Activated naive CD4-positive, alpha-beta T cell treated with anti-CD3 and anti-CD28 coated beads, Interleukin-2, amount 50 U/mL, for 24 hours (primary cell): ENCODE measurements around the gene RBMS3.

Experiments
- H3K27ac Mint-ChIP-seq: one replicate; pipeline ENCODE4 v1.8.0; 2021; ENCODE audit warnings: mild to moderate bottlenecking, mixed read lengths
- H3K27me3 Mint-ChIP-seq: one replicate; pipeline ENCODE4 v1.8.0; 2021; ENCODE audit warnings: mixed read lengths
- H3K36me3 Mint-ChIP-seq: one replicate; pipeline ENCODE4 v1.8.0; 2021; ENCODE audit warnings: mixed read lengths
- H3K4me1 Mint-ChIP-seq: one replicate; pipeline ENCODE4 v1.8.0; 2021; ENCODE audit warnings: mixed read lengths
- H3K4me3 Mint-ChIP-seq: one replicate; pipeline ENCODE4 v1.8.0; 2021; ENCODE audit warnings: mild to moderate bottlenecking, mixed read lengths
- H3K9me3 Mint-ChIP-seq: one replicate; pipeline ENCODE4 v1.8.0; 2021; ENCODE audit warnings: mixed read lengths

RBMS3 gene

DNA sequence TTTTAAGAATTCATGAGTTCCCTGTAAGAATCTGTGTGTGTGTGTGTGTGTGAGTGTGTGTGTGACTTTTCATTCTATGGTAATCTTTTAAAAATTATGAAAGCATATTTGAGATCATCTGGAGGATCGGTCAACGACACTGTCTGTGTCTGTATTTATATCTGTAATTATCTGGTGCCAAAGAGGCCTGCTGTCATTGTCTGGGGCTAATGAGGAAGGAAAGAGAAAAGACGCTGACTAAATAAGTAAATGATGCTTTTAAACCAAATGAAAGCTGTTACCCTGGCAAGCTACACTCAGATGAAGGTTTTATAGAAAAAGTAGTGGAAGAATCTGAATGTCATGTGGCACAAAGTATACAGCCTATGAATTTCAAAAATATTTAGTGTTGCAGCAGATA, 439.8 kb downstream of the RBMS3 start:
- peaks cover 4% of the 10 kb centered on the region for H3K27me3 Mint-ChIP-seq
- H3K27ac Mint-ChIP-seq = no peak overlapping the region
- H3K36me3 Mint-ChIP-seq = no peaks in the 10 kb centered on the region
- H3K4me1 Mint-ChIP-seq = no peaks in the 10 kb centered on the region
- H3K9me3 Mint-ChIP-seq = no peaks in the 10 kb centered on the region
- H3K4me3 Mint-ChIP-seq = no peak overlapping the region

DNA sequence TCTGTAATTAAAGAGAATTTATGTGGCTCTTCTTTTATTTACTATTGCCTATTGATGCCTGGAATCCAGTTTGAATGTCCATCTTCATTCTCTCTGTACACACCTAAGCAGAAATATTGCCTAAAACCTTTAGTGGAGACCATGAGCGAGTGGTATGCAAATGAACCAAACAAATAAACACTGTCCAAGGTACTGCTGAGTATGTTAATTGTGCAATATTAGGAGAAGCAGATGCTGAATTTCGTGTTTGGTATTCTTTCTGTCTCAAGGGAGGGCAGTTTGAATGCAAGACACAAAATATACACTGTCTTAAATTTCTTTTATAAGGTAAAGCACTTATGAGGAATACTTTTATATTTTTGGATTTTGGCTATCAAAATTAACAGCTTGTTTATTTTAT, 440.9 kb downstream of the RBMS3 start:
- no peaks in the 10 kb centered on the region for H3K9me3 Mint-ChIP-seq
- H3K4me3 Mint-ChIP-seq = no peak overlapping the region
- no peak overlapping the region for H3K27ac Mint-ChIP-seq
- H3K4me1 Mint-ChIP-seq = no peaks in the 10 kb centered on the region
- H3K27me3 Mint-ChIP-seq = peaks cover 4% of the 10 kb centered on the region
- no peaks in the 10 kb centered on the region for H3K36me3 Mint-ChIP-seq

DNA sequence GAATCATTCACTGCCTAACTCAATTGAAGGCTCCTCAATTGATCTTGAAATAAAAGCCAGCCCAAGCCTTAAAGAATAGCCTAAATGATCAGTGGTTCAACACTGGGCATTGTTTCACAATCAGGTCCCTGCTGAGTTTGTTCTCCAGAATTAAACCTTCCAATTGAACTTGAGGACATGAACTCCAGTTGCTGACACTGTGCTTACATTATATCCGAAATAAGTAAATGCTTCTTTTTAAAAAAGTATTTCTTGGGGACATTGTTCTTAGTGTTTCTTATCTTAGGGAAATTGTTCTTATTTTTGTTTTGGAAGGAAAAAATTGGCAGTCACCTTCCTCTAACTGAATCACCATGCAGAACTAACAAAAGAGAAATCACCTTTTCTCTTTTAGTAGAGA, 450.2 kb downstream of the RBMS3 start:
- H3K27me3 Mint-ChIP-seq = no peaks in the 10 kb centered on the region

DNA sequence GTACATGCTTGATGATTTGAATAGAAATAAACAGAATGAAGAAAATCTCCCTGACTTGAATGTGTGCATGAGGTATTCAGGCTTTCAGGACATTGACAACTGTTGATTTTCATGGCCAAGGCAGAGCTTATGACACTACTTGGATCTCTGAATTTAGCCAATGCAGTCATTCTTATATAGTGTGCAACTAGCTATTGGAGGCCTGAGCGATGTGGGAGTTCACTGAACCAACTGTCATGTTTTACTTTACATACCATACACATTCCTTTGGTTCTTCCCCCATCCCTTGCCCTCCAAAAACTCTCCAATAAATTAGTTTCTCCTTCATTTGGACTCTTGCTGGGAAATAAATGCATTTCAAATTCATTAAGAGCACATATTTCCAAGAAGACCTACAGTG, 460.4 kb downstream of the RBMS3 start:
- Mint-ChIP-seq H3K27ac (no peak overlapping the region), H3K36me3 (no peaks in the 10 kb centered on the region), H3K4me1 (no peaks in the 10 kb centered on the region), H3K27me3 (no peaks in the 10 kb centered on the region), H3K9me3 (no peaks in the 10 kb centered on the region), H3K4me3 (no peak overlapping the region)

More for the DNA sequence above, 450.2 kb downstream of the RBMS3 start:
- Mint-ChIP-seq H3K27ac (no peak overlapping the region), H3K9me3 (no peaks in the 10 kb centered on the region), H3K4me3 (no peak overlapping the region), H3K36me3 (no peaks in the 10 kb centered on the region), H3K4me1 (no peaks in the 10 kb centered on the region)

DNA sequence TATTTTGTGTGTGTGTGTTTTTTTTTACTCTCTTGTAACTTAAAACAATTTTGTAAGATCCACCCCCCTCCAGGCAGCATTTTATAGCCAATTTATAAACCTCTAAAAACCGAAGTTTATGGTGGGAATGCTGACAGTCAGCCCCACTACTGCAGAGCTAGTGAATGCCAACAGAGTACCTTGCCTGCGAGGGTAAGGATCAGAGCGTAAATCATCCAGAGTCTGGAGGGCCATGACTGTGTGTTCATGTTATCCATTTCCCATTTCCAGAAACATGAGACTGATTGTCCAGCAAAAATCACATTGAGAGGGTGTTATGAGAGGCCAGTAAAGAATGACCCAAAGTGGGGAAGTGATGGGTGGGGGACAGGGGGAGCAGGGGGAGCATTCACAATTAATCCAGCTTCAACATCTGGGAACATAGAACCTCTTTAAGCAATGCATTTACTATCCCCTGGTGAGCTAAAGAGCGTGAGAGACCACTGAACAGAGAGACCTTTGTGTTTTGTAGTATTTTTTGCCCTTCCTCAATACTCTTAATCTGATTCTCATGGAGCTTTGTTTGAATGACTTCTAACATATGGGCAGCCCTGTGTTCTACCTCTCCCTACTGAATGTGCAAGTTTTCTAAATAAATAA, 464.5 kb downstream of the RBMS3 start:
- no peak overlapping the region for H3K27ac Mint-ChIP-seq
- H3K4me3 Mint-ChIP-seq = no peak overlapping the region
- H3K9me3 Mint-ChIP-seq = no peaks in the 10 kb centered on the region

DNA sequence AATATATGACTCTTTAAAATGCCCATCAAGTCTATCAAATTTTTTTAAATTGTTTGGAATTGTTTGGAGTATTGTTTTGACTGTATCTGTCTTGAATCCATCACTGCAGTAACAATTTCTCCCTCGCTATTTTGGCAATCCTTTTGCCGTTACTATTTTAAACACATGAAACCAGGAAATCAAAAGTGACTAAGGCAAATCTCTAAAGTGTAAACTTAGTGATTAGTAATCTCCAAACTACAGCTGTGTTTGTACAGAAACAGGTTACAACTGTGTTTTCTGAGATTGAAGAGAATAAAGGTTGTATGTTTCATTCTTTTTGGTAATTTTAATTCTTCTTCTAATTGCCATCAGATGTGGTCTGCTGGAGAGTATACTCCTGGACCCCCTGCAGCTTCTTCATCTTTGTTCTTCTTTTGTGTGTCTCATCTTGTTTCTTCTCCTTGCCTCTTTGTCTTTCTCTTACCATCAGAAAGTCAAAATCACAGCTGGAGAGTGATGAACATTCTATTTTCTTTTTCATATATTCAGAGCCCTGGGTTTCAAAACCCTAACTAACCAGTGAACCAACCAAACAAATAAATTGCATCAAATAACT, 465.4 kb downstream of the RBMS3 start:
- Mint-ChIP-seq H3K4me1 (no peaks in the 10 kb centered on the region), H3K9me3 (no peaks in the 10 kb centered on the region), H3K27me3 (peaks cover 5% of the 10 kb centered on the region), H3K27ac (no peak overlapping the region), H3K36me3 (no peaks in the 10 kb centered on the region), H3K4me3 (no peak overlapping the region)

More for the DNA sequence above, 464.5 kb downstream of the RBMS3 start:
- H3K27me3 Mint-ChIP-seq = peaks cover 5% of the 10 kb centered on the region
- no peaks in the 10 kb centered on the region for H3K36me3 Mint-ChIP-seq
- no peaks in the 10 kb centered on the region for H3K4me1 Mint-ChIP-seq

DNA sequence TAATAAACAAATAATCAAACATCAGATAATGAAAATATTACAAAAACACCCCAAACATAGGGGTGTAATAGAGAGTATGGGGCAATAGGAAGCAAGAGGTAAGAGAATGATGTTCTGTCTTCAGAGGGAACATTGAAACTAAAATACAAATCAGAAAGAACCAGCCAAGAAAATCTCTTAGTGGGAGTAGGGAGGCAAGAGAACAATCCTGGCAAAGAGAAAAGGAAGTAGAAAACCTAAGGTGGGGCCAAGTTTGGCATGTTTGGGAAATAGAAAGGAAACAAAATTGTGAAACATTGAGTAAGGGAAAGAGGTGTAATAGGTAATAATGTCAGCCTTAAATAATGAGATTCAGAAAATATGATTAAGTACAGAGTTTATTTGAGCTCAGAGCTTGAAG, 467.1 kb downstream of the RBMS3 start:
- Mint-ChIP-seq H3K4me1 (no peaks in the 10 kb centered on the region), H3K27ac (no peak overlapping the region)

DNA sequence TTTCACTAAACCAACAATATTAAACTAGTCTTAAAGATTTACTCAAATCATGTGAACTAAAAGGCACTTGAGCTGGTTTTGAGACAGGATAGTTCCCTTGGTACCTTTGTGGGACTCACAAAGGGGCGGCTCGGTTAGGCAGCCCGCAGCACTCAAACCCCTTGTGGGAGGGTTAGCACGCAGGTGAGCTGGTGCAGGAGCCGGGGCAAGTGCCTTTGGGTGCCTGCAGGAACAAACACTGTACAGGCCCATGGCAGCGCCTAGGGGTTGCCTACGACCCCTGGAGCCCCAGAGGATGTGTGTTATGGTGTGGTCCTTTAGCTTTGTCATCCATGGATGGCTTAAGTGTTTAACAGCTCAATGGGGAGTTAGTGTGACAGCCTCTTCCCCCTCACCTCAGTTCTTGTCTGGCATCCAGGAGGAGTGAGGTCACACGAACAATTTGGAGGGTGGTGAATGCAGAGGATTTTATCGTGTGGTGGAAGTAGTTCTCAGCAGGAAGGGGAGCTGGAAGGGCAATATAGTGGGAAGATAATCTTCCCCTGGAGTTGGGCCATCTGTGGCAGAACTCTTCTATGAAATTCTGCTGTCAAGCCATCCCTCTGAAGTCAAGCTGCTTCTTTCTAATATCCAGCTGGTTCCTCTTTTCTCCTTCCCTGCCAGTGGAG, 470.9 kb downstream of the RBMS3 start:
- Mint-ChIP-seq H3K4me1 (no peaks in the 10 kb centered on the region), H3K4me3 (no peak overlapping the region), H3K27me3 (peaks cover 6% of the 10 kb centered on the region), H3K9me3 (no peaks in the 10 kb centered on the region), H3K27ac (no peak overlapping the region), H3K36me3 (no peaks in the 10 kb centered on the region)

More for the DNA sequence above, 467.1 kb downstream of the RBMS3 start:
- no peaks in the 10 kb centered on the region for H3K9me3 Mint-ChIP-seq
- H3K4me3 Mint-ChIP-seq = no peak overlapping the region
- H3K27me3 Mint-ChIP-seq = peaks cover 6% of the 10 kb centered on the region
- H3K36me3 Mint-ChIP-seq = no peaks in the 10 kb centered on the region

DNA sequence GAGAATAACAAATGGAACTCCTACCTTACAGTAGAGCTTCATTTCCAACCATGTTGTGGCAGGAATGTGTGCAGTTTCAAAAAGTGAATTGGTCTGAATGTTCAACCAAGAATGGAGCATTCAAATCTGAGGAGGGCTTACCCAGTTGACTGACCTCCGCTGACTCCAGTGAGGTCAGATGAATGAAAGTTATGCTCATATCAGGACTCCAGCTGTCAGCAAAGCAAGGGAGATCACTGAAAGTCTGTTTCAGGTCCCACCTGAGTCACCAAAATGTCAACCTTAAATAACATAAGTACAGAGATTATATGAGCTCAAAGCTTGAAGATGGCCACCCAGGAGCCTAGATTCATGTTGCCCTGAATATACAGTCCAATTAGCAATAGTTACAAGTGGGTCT, 473.5 kb downstream of the RBMS3 start:
- Mint-ChIP-seq H3K27ac (no peak overlapping the region), H3K4me3 (no peak overlapping the region), H3K4me1 (no peaks in the 10 kb centered on the region), H3K9me3 (no peaks in the 10 kb centered on the region), H3K27me3 (peaks cover 1% of the 10 kb centered on the region), H3K36me3 (no peaks in the 10 kb centered on the region)

DNA sequence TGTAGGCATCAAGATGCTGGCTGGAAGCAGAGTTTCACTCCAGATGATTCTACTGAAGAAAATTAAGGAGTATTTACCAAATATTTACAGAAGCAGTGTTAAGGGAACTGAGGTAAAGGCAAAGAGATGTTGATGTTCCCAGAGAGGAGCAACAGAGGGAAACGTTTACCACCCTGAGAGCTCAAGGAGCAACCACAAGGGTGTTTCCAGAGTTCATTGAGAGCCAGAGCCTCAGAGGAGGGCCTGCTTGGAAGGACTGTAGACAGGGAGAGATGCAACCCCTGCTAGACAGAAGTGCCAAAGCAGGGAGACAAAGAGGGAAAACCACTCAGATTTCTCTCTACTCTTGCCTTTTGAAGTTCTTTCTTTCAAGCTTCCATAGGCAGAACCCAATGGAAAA, 474.5 kb downstream of the RBMS3 start:
- Mint-ChIP-seq H3K27me3 (peaks cover 1% of the 10 kb centered on the region), H3K4me1 (no peaks in the 10 kb centered on the region), H3K9me3 (no peaks in the 10 kb centered on the region), H3K4me3 (no peak overlapping the region), H3K27ac (no peak overlapping the region), H3K36me3 (no peaks in the 10 kb centered on the region)

DNA sequence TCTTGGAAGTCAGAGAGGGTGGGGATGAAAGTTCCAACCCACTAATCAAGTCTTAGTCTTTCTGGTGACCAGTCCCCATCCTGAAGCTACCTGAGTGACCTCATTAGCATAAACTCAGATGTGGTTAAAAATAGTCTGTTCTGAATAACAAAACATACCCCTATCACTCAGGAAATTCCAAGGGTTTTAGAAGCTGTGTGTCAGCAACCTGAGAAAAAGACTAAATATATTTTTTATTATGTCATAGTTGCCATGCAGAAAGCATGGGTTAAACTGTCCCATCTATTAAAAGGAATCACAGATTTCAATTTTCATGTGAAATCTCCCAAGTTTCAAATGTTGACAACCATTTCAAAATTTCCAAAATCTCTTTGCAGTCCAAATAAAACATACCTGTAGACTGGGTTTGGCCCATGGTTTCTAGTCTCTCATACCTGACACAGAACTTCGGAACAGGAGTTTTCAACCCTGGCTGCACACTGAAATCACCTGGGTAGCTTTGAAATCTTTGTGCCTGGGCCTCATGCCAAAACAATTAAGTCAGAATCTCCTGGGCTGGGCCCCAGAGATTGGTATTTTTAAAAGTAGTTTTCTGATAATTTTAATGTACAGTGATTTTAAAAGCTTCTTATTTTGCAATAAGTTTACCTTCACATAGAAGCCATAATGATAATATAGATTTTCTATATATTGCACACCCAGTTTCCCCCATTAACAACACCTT, 476.3 kb downstream of the RBMS3 start:
- Mint-ChIP-seq H3K27ac (no peak overlapping the region), H3K4me1 (no peaks in the 10 kb centered on the region), H3K36me3 (no peaks in the 10 kb centered on the region), H3K9me3 (no peaks in the 10 kb centered on the region), H3K27me3 (peaks cover 1% of the 10 kb centered on the region), H3K4me3 (no peak overlapping the region)

DNA sequence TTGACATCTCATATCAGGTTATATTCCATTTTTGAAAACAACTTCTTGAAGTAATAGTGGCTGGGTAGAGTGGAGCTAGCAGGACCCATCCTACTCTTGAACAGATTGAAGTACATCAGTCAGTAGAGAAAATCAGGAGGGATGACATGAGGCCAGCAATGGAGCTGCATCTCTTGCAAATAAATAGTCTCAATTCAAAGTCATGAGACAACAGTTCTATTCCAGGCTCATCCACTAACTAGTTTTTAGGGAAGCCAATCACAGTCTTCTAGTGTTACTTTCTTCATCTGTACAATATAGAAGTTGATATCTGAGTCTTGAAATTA, 477.2 kb downstream of the RBMS3 start:
- H3K36me3 Mint-ChIP-seq = no peaks in the 10 kb centered on the region
- no peaks in the 10 kb centered on the region for H3K9me3 Mint-ChIP-seq
- H3K27ac Mint-ChIP-seq = no peak overlapping the region
- H3K4me3 Mint-ChIP-seq = no peak overlapping the region
- no peaks in the 10 kb centered on the region for H3K27me3 Mint-ChIP-seq
- H3K4me1 Mint-ChIP-seq = no peaks in the 10 kb centered on the region

DNA sequence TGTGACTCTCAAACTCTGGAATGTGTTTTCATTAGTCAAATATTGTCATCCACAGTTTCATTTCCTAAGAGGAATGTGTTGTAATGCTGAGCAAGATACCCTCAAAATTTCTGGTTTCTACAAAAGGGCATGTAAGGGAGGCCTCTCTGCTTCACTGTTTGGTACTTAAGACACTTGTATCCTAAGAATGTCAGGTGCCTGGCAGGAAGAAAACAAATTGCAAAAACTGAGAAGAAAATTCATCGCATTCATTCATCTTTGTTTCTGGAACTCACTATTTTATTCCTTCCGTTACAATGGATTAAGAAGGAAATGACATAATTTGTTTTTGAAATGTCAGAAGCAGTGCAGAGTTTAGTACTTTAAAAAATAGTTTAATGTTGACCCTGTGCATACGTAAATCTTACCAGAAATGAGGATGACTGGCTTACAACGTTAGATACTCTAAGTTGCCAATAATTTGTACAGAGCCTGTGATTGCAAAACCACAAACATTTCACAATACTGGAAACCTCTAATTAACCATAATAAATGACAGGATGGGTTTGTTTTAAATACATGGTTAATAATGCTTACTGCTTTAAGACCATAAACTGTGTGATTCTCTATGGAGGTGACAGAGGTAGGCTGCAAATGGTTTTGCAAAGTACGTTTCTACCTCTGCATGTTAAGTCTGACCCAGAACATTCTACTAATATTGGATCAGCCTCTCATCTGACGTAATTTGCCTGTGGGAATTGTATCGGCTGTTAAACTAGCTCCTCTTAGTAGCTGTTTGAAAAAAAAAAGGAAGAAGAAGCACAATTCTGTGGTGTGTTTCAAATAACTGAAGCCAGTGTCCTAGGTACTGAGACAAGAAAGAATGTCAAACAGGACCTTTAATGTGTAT, 477.8 kb downstream of the RBMS3 start:
- Mint-ChIP-seq H3K36me3 (no peaks in the 10 kb centered on the region), H3K9me3 (no peaks in the 10 kb centered on the region), H3K4me3 (no peak overlapping the region), H3K27ac (no peak overlapping the region), H3K4me1 (no peaks in the 10 kb centered on the region), H3K27me3 (no peaks in the 10 kb centered on the region)

DNA sequence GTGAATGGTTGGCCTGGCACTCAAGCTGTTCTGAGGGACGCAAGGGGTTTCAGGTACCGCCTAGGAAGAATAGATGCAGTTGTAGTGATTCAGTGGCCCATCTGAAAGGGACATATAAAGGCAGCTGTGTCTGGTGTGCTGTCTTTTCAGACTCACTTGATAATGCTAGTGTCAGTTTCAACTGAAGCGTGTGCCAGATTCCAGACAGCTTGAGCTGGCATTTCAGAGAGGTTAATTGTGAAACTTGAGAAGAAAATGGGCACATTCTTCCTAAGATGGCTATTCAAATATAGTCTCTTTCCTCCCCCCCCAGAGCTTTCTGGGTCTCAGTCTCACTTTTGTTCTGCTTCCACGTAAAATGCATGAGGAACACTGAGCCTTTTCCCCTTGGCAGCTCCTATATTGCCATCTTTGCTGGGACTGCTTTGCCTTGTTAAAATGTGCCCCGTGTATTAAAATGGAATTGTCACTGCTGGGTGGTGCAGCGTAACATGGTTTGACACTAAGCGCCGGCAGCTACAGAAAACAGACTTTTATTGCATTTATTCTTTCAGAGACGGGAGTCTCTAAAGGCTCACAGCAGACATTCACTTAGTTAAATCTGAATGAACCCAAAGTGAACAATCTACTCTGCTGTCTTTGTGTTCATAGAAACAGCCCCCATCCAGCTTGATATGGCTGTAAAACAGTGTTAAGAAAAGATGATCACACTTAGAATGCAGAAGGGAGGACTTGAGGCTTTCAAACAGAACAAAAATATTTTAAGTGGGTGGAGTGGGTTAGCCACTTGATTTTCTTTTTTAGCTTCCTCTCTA, 478.7 kb downstream of the RBMS3 start:
- Mint-ChIP-seq H3K27ac (no peak overlapping the region), H3K4me1 (no peaks in the 10 kb centered on the region), H3K27me3 (no peaks in the 10 kb centered on the region), H3K9me3 (no peaks in the 10 kb centered on the region), H3K36me3 (no peaks in the 10 kb centered on the region), H3K4me3 (no peak overlapping the region)

DNA sequence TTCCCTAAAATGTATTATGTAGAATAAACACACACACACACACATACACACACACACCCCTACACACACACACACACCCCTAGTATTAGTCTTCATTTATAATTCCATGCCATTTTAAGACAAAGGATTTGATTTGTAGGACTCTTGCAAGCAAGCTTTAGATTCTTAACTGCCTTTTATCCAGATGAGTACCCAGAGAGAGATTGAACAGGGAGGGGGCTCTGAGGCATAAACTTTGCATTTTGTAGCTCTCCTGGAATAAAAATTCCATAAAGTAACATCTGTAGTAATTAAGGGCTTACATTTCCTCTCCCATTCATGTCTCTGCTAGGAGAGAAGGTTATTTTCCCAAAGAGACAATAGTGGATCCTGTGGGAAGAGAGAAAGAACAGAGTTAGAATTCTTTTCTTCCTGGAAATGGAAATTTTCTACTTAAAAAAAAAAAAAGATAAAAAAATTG, 479.4 kb downstream of the RBMS3 start:
- Mint-ChIP-seq H3K27ac (no peak overlapping the region), H3K36me3 (no peaks in the 10 kb centered on the region), H3K9me3 (no peaks in the 10 kb centered on the region), H3K27me3 (no peaks in the 10 kb centered on the region), H3K4me3 (no peak overlapping the region), H3K4me1 (no peaks in the 10 kb centered on the region)
